Endothelial cell of umbilical vein (primary cell): Measurements from ENCODE around the gene HOXB4. TPM values are rescaled to one million over a fixed set of nuclear protein-coding genes. Genes with fewer than 3 reads are reported as not detected.

ENCODE experiments used
- BruUV-seq: library from RNA; stranded (reverse); fragments of 400-500 nt; replicated peaks from 2 replicates; lab custom pipeline; 2021; lab: Mats Ljungman, UMichigan
- CTCF ChIA-PET: fragments of 300-600, 350-600 bp; sonication (Branson Sonifier 250); formaldehyde crosslinking; loops from one replicate; lab custom pipeline; 2021; ENCODE audit warnings: antibody characterized with exemption, inconsistent platforms; lab: Charles Lee
- POLR2A ChIA-PET: fragments of 300-600, 350-600 bp; sonication (Branson Sonifier 250); formaldehyde crosslinking; loops from one replicate; lab custom pipeline; 2021; ENCODE audit warnings: antibody characterized with exemption, inconsistent platforms; lab: Charles Lee
- DNase-seq: peaks from one replicate; pipeline ENCODE4 v3.0.0-alpha.2; 2011; ENCODE audit warnings: low read depth, low spot score
- FAIRE-seq: peaks from 2 replicates; lab custom pipeline; 2011; peaks lifted over from hg19 to GRCh38; lab: Jason Lieb, UNC
- H2AFZ ChIP-seq: 2 replicates; pipeline ENCODE4 v1.6.0; 2012; ENCODE audit warnings: low read depth, low read length, control low read depth, inconsistent platforms
- H3K27ac ChIP-seq: 2 replicates; pipeline ENCODE4 v1.5.1; 2011; ENCODE audit warnings: low read depth, mild to moderate bottlenecking, control low read depth, low read length, moderate library complexity; ENCODE audit not compliant: insufficient read depth
- H3K27me3 ChIP-seq, 2 experiments: 2 replicates each; pipeline versions ENCODE4 v1.6.0 to v1.6.1; 2011; ENCODE audit warnings: low read length in 2 of 2, mixed read lengths in 1 of 2; ENCODE audit not compliant: control insufficient read depth in 2 of 2, insufficient read depth in 2 of 2
- H3K36me3 ChIP-seq, 2 experiments: 2 replicates in 1 of 2; 3 replicates in 1 of 2; pipeline ENCODE4 v1.5.1; 2011; ENCODE audit warnings: low read length in 2 of 2, mild to moderate bottlenecking in 1 of 2, moderate library complexity in 1 of 2; ENCODE audit not compliant: control insufficient read depth in 2 of 2, insufficient read depth in 2 of 2; ENCODE audit errors: extremely low read depth in 1 of 2
- H3K4me1 ChIP-seq: 3 replicates; pipeline ENCODE4 v1.5.1; 2011; ENCODE audit warnings: mild to moderate bottlenecking, low read length; ENCODE audit not compliant: control insufficient read depth, insufficient read depth; ENCODE audit errors: extremely low read depth
- H3K4me2 ChIP-seq: 2 replicates; pipeline ENCODE4 v1.6.1; 2011; ENCODE audit warnings: low read length, control low read depth, mixed read lengths; ENCODE audit not compliant: insufficient read depth
- H3K4me3 ChIP-seq, 3 experiments: fragments of 200-600 bp in 1 of 3; sonication (generic), shearing (Covaris generic) in 1 of 3; replicated peaks in 1 of 3; 2 replicates each; pipeline ENCODE4 v1.5.1; 2011 to 2016; ENCODE audit warnings: control low read depth in 3 of 3, low read length in 3 of 3, mild to moderate bottlenecking in 2 of 3, inconsistent platforms in 1 of 3, low read depth in 1 of 3, moderate library complexity in 1 of 3; ENCODE audit not compliant: insufficient read depth in 1 of 3
- H3K79me2 ChIP-seq: 2 replicates; pipeline ENCODE4 v1.6.0; 2012; ENCODE audit warnings: low read length, inconsistent platforms; ENCODE audit not compliant: control insufficient read depth, insufficient read depth
- H3K9ac ChIP-seq: replicated peaks from 2 replicates; pipeline ENCODE3; 2011; ENCODE audit warnings: low read length, control low read depth; ENCODE audit not compliant: insufficient read depth; ENCODE audit errors: extremely low read depth
- H3K9me1 ChIP-seq: replicated peaks from 3 replicates; pipeline ENCODE4 v1.6.0; 2011; ENCODE audit warnings: mild to moderate bottlenecking, low read length; ENCODE audit not compliant: control insufficient read depth, insufficient read depth; ENCODE audit errors: extremely low read depth
- H3K9me3 ChIP-seq: replicated peaks from 2 replicates; pipeline ENCODE4 v1.5.1; 2012; ENCODE audit warnings: low read length, inconsistent platforms; ENCODE audit not compliant: control insufficient read depth, insufficient read depth
- H4K20me1 ChIP-seq: replicated peaks from 2 replicates; pipeline ENCODE3; 2011; ENCODE audit warnings: mild to moderate bottlenecking, low read length; ENCODE audit not compliant: control insufficient read depth, insufficient read depth; ENCODE audit errors: extremely low read depth
- CTCF ChIP-seq, 2 donors: IDR thresholded peaks; 1 replicate in 1 of 2; 2 replicates in 1 of 2; pipeline ENCODE4 v1.5.1; 2011; ENCODE audit warnings: low read length in 2 of 2, mild to moderate bottlenecking in 2 of 2, moderate library complexity in 2 of 2, control low read depth in 1 of 2, inconsistent platforms in 1 of 2, low read depth in 1 of 2; ENCODE audit not compliant: insufficient read depth in 1 of 2; ENCODE audit errors: extremely low read depth in 1 of 2
- EZH2 ChIP-seq: IDR thresholded peaks from 2 replicates; pipeline ENCODE4 v1.6.1; 2012; ENCODE audit warnings: borderline replicate concordance, low read depth, mild to moderate bottlenecking, moderate library complexity, low read length, inconsistent platforms; ENCODE audit not compliant: severe bottlenecking
- FOS ChIP-seq: IDR thresholded peaks from 2 replicates; pipeline ENCODE4 v1.6.1; 2011; ENCODE audit warnings: mild to moderate bottlenecking, low read length, moderate library complexity, borderline replicate concordance; ENCODE audit not compliant: insufficient read depth
- GATA2 ChIP-seq: IDR thresholded peaks from 2 replicates; pipeline ENCODE4 v1.7.0; 2011; ENCODE audit warnings: low read depth, mild to moderate bottlenecking, moderate library complexity, mixed read lengths, low read length; ENCODE audit not compliant: insufficient read length, insufficient read depth
- JUN ChIP-seq: IDR thresholded peaks from 2 replicates; pipeline ENCODE4 v1.6.1; 2011; ENCODE audit warnings: borderline replicate concordance, low read depth; ENCODE audit not compliant: insufficient read length, insufficient read depth
- MAX ChIP-seq: IDR thresholded peaks from 2 replicates; pipeline ENCODE4 v1.6.1; 2011; ENCODE audit not compliant: insufficient read depth, insufficient read length
- MYC ChIP-seq: IDR thresholded peaks from one replicate; pipeline ENCODE4 v1.6.1; 2011; ENCODE audit warnings: mild to moderate bottlenecking, low read depth, low read length
- POLR2A ChIP-seq: IDR thresholded peaks from 2 replicates; pipeline ENCODE4 v1.6.1; 2012; ENCODE audit warnings: low read depth, mild to moderate bottlenecking, control low read depth, low read length
- POLR2AphosphoS5 ChIP-seq: IDR thresholded peaks from 2 replicates; pipeline ENCODE4 v1.6.1; 2012; ENCODE audit warnings: low read depth, mild to moderate bottlenecking, control low read depth, low read length, moderate library complexity; ENCODE audit not compliant: insufficient read depth
- dilution Hi-C: fragments of 300-500 bp; cut with MboI; formaldehyde crosslinking; loops from one replicate; pipeline ENCODE4 v1.15.0; 2019; ENCODE audit warnings: low sequenced_read_pairs; ENCODE audit not compliant: extremely low pct_ligation_motif_present
- intact Hi-C: fragments of 100-400 bp; cut with micrococcal nuclease; formaldehyde crosslinking; loops from one replicate; pipeline ENCODE4 v1.10.0; 2022
- polyA plus RNA-seq, 4 experiments: library from polyadenylated mRNA; depleted of rRNA in 3 of 4; stranded (reverse) in 3 of 4; unstranded in 1 of 4; fragments of >200 nt; gene quantifications; 2 replicates each; pipeline versions ENCODE4 v1.2.1 to v1.2.3, GENCODE V29; 2011 to 2012; ENCODE audit warnings: missing spikeins in 1 of 4
- total RNA-seq: library from RNA; stranded (reverse); gene quantifications from 2 replicates; pipeline ENCODE4 v1.2.3, GENCODE V29; 2021

Gene HOXB4
- total and polyA plus RNA-seq, 2 donors (not counting 3 experiments of a cell fraction or from before 2014, with no cell fraction given): 4.6 to 13.1 TPM

DNA sequence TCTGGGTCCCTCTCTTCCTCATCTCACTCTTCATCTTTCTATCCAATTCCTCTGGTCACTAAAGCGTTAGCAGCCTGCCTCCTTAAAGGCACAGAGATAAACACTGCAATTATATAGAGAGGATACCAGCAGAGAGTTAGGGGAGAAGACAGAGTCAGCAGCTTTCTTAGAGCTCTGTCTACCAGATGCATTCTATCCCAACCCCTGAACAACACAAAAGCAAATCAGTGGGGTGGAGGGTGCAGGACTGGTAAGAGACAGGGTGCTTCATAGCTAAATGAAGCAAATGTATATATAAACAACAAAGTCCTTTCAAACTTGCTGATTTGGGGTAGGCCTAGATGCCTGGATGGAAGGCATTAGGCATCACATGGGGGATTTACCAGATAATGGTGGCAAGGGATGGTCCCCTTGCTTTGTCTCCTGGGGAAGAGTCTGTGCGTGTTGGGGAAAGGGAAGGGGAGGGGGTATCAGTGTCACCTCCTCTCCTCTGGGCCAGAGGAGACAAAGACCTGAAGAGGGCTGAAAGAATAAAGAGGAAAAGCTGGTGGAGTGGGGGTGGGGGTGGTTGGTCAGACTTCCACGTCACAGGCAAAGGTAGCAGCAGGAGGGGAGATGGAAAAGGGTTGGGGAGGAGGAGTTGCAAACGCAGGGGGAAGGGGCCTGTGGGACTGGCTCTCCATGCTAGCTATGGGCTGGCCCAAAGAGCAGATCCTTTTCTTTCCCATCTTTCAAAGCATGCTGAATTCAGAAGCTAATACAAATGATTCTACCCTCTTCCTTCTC is 12.0 kb downstream of the HOXB4 start:
- Histone ChIP-seq H3K27me3 (no peaks in the 10 kb centered on the region), H3K4me3 (no peak overlapping the region), H3K4me2 (no peak overlapping the region), H3K9ac (no peak overlapping the region), H2AFZ (no peak overlapping the region), H3K79me2 (peaks cover 92% of the 10 kb centered on the region), H3K9me1 (no peaks in the 10 kb centered on the region), H3K36me3 (peaks cover 0 to 3% of the 10 kb centered on the region in 2 experiments), H3K9me3 (no peaks in the 10 kb centered on the region), H3K4me1 (peaks cover 62% of the 10 kb centered on the region), H4K20me1 (no peaks in the 10 kb centered on the region), H3K27ac (no peak overlapping the region)
- FAIRE-seq (no peak), DNase-seq (no peak)
- no TSS peak for BruUV-seq
- ChIA-PET POLR2A (no interaction called here), CTCF (interaction anchor here (3.3 to 6.1 kb wide), 2 partner anchors 10 to 18 kb away, joined by 23 to 28 read pairs; no protein-coding TSS in a partner anchor)
- intact Hi-C loops: no loop called here
- dilution Hi-C loops: no loop called here
- TF ChIP-seq CTCF (IDR thresholded peaks at IDR 0.05; ENCODE audit: extremely low read depth in 1 of 2, insufficient read depth in 1 of 2, low read depth in 1 of 2, low read length in 2 of 2) (no peak), GATA2 (no peak), MAX (no peak), FOS (no peak), POLR2A (no peak), JUN (no peak), POLR2AphosphoS5 (no peak), MYC (no peak), EZH2 (no peak)
